NB4 (cell line): ENCODE measurements around the gene TMEM204.
A peak's percentile ranks its signal among the peaks of the same experiment; 100 is the strongest.

ENCODE experiments used
- DNase-seq: peaks from one replicate; pipeline ENCODE4 v3.0.0; 2010; ENCODE audit warnings: low read depth
- H3K4me3 ChIP-seq: one replicate; pipeline ENCODE4 v1.5.1; 2011; ENCODE audit warnings: mild to moderate bottlenecking, low read depth, low read length, moderate library complexity
- CTCF ChIP-seq: IDR thresholded peaks from one replicate; pipeline ENCODE4 v1.5.1; 2012; ENCODE audit warnings: low read depth, low read length
- MAX ChIP-seq: IDR thresholded peaks from 2 replicates; pipeline ENCODE4 v1.6.1; 2011; ENCODE audit warnings: low read depth, low read length
- MYC ChIP-seq: IDR thresholded peaks from 2 replicates; pipeline ENCODE4 v1.6.1; 2011; ENCODE audit warnings: low read depth, low read length
- POLR2A ChIP-seq: IDR thresholded peaks from 2 replicates; pipeline ENCODE4 v1.6.1; 2011; ENCODE audit warnings: mild to moderate bottlenecking; ENCODE audit not compliant: insufficient read length; ENCODE audit errors: extremely low read depth

Gene TMEM204

DNA sequence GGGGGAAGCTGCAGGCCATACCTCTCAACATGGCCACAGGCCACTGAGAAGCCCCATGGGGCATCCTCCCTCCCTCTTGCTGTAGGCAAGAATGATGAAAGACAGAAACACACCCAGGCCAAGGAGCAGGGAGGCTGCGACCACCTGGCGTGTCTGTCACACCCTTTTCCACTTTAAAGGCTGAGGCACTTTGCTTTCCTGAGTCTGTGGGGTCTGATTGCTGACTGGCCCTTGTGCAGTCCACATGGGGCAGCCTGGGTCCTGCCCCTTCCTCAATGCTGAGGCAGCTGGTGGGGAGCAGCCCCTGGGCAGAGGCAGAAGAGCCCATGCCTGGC, 8.7 kb downstream of the TMEM204 start:
- peak; percentile 16 for DNase-seq
- no peak overlapping the region for H3K4me3 ChIP-seq
- no peak for TF ChIP-seq CTCF
- TF ChIP-seq MYC, result no peak
- no peak for TF ChIP-seq POLR2A
- no peak for TF ChIP-seq MAX

- H3K4me3 ChIP-seq, result no peak overlapping the region
- TF ChIP-seq POLR2A, result no peak
- no peak for TF ChIP-seq MAX
- TF ChIP-seq CTCF, result no peak
- no peak for DNase-seq
Observed at GRCh38 chr16:1542533-1542932, 9.1 kb downstream of the TMEM204 start.

GRCh38 chr16:1543085-1543896, 9.8 kb downstream of the TMEM204 start:
- TF ChIP-seq MYC, result peak; percentile 91
- TF ChIP-seq CTCF, result no peak
- no peak for TF ChIP-seq POLR2A
- peak; percentile 87 for TF ChIP-seq MAX
- no peak overlapping the region for H3K4me3 ChIP-seq
- peak; percentile 91 for DNase-seq

DNA sequence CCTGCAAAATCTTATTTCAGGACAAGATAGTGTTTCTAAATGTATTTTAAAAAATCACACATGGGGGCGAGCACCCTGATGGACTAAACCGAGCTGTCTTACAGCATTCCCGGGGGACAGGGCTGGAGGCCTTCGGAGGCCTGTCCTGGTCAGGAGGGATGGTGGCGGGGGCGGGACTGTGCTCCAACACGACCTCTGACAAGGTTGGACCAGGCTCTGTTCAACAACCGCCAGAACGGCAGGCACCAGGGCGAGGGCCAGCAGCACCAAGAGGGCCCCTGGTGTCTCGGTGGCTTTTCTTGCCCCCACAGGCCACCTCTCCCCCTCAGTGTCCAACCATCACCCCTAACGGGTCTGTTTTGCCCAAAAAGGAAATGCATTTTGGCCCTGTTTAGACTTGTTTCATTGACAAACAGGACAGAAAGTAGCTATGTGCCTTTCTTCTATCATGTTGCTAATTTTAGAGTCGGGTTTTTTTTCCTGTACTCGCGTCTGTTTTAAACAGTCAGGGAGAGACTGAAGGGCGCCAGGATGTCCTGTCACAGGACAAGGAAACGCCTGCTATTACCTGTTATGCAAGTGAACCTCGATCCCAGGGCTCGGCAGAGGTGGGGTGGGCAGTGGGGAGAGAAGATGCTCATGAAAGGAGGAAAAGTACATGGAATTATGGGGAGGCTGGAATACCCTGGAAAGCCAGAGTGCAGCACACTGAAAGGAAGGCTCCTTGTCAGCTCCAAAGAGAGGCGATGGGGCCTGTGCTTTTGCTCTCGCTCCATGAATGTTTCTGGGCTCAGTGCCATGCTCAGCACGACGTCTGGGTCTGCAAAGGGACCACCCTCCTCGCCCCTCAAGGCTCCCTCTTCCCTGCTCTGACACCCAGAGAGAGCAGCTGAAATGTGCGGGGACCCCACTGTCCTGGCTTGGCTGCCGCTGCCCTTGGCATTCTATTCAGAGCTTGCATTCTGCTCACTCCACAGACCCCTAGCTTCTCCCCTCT, 11.9 kb downstream of the TMEM204 start:
- no peak for TF ChIP-seq POLR2A
- no peak overlapping the region for H3K4me3 ChIP-seq
- DNase-seq, result no peak

- H3K4me3 ChIP-seq, result no peak overlapping the region
- no peak for TF ChIP-seq MAX
- TF ChIP-seq POLR2A, result no peak
- no peak for TF ChIP-seq CTCF
- DNase-seq, result no peak
Observed at GRCh38 chr16:1546430-1546829, 13.0 kb downstream of the TMEM204 start.

DNA sequence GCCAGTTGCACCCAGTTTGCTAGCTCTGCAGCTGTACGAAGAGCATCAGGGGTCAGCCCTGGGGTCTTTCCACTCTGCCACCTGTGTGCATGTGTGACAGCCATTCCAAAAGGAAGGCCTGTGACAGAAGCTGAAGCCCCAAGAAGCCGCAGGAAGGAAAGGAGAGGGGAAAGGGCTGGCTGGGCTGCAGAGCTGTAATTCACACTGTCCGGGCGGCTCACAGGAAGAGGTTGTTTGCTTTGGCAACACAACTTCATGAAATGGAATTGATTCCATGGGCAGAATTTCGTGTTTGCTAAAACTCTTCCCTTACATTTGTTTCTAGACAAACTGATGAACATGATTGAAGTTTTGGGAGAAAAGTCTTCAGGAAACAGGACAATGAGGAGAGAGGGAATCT, 14.8 kb downstream of the TMEM204 start:
- DNase-seq, result no peak
- TF ChIP-seq MAX, result no peak
- no peak for TF ChIP-seq POLR2A
- no peak for TF ChIP-seq MYC
- no peak for TF ChIP-seq CTCF
- H3K4me3 ChIP-seq, result no peak overlapping the region
